WI38 (cell line): ENCODE results near the gene ST6GALNAC3.

Experiments used
- H3K4me3 ChIP-seq: 2 replicates; pipeline ENCODE4 v1.5.1; 2011; ENCODE audit warnings: low read depth, mild to moderate bottlenecking, control low read depth, low read length
- CTCF ChIP-seq: IDR thresholded peaks from 2 replicates; pipeline ENCODE4 v1.5.1; 2012; ENCODE audit warnings: low read depth, mild to moderate bottlenecking, control low read depth, low read length

Gene ST6GALNAC3

GRCh38 chr1:76473591-76473990, 399.0 kb downstream of the ST6GALNAC3 start:
- no peak overlapping the region for H3K4me3 ChIP-seq
- no peak for TF ChIP-seq CTCF

GRCh38 chr1:76474922-76475321, 400.4 kb downstream of the ST6GALNAC3 start:
- H3K4me3 ChIP-seq: no peak overlapping the region
- no peak for TF ChIP-seq CTCF

DNA sequence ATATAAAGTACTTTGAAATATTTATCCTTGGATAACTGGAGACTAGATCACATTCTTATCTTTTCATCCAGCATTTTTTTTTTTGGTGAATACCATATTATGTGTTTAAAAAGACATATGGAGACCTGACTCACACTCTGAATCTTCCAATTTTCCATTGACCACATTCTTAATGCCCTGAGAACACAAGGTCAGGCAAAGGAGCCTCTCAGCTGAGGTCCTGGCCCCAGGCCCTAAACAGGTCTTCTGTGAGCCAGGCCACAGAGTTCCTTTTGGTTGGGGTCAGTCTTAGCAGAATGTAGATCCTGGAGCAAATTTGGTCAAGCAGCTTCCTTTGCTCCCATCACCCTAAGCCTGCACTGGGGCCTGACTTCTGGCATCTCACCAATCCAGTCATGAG, 402.6 kb downstream of the ST6GALNAC3 start:
- H3K4me3 ChIP-seq: no peak overlapping the region
- no peak for TF ChIP-seq CTCF

- H3K4me3 ChIP-seq: no peak overlapping the region
- TF ChIP-seq CTCF: no peak
Measured at GRCh38 chr1:76480827-76481226, 406.3 kb downstream of the ST6GALNAC3 start.

GRCh38 chr1:76481672-76482071, 407.1 kb downstream of the ST6GALNAC3 start:
- no peak overlapping the region for H3K4me3 ChIP-seq
- no peak for TF ChIP-seq CTCF

- no peak for TF ChIP-seq CTCF
- H3K4me3 ChIP-seq: no peak overlapping the region
Measured at GRCh38 chr1:76482272-76482671, 407.7 kb downstream of the ST6GALNAC3 start.

DNA sequence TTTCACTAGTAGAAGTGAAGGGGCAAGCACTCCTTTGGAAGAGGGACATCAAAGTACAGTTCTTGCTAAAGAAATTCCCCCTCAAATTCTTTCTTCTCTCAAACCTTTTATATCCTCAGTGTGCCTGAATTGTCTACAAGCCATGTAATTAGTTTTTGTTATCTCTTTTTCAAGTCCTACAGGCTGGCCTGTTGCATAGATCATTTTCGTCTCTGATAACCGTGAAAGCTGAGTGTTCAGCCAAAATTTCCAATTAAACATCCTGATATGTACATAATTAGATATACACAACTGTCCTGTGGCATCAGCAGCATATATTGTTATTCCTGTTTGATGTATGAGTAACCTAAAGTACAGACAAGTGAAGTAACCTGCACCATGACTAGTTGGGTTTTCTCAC, 417.2 kb downstream of the ST6GALNAC3 start:
- H3K4me3 ChIP-seq: no peak overlapping the region
- TF ChIP-seq CTCF: no peak
